Upper lobe of right lung (tissue), 1 donor: ENCODE results near the gene MAP1LC3A. TPM values are rescaled to one million over a fixed set of nuclear protein-coding genes. Genes with fewer than 3 reads are reported as not detected.

ENCODE experiments used
- ATAC-seq: fragments of 200-7000 bp; cut with Tn5 transposase; one replicate; pipeline ENCODE4 v1.9.1; 2020; ENCODE audit warnings: mild to moderate bottlenecking, moderate library complexity
- DNase-seq: peaks from one replicate; pipeline ENCODE4 v3.0.0-alpha.2; 2020
- H3K27ac ChIP-seq: fragments of 200-600 bp; one replicate; pipeline ENCODE4 v1.8.0; 2022
- H3K27me3 ChIP-seq: fragments of 200-600 bp; one replicate; pipeline ENCODE4 v1.8.0; 2022; ENCODE audit warnings: mild to moderate bottlenecking
- H3K36me3 ChIP-seq: fragments of 200-600 bp; one replicate; pipeline ENCODE4 v1.8.0; 2022
- H3K4me1 ChIP-seq: fragments of 200-600 bp; one replicate; pipeline ENCODE4 v1.8.0; 2022
- H3K4me3 ChIP-seq: fragments of 200-600 bp; one replicate; pipeline ENCODE4 v1.8.0; 2022; ENCODE audit warnings: mild to moderate bottlenecking
- H3K9me3 ChIP-seq: fragments of 200-600 bp; one replicate; pipeline ENCODE4 v1.8.0; 2022
- CTCF ChIP-seq: fragments of 200-600 bp; IDR thresholded peaks from one replicate; pipeline ENCODE4 v1.8.0; 2022; ENCODE audit warnings: antibody characterized with exemption
- intact Hi-C: fragments of 100-400 bp; cut with DNase I; formaldehyde crosslinking; loops from one replicate; pipeline ENCODE4 v1.11.0; 2022
- total RNA-seq: library from RNA; stranded (reverse); fragmentation: NEBNext Ultra II Directional; extraction: Animal tissue kit (Norgen Biotek cat#: 25700); gene quantifications from one replicate; pipeline ENCODE4 v1.2.1, GENCODE V29; 2021
- donor health status: DM: no; HTN: yes; CAD: no; lungs with severe emphysema.

The MAP1LC3A gene
- total RNA-seq, 1 donor from 2014 or later = 45.9 TPM

DNA sequence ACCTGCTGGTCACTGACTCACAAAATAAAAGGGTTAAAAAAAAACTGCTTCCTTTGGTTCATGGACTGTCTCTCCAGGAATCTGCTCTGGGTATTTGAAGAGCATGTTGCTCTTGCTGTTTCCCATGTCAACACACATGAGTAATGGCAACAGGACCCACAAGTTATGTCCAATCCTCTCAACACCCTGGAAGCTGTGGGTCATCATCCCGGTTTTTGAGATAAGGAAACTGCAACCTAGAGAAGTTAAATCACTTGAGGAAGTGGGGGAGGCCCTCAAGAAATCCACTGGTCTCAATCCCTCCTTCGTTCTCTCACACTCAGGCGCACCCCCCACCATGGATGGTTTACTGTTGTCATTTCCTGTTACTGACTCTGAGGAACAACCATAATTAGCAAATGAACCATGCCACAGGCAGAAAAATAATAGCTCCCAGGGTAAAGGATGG is 12.4 kb downstream of the MAP1LC3A start:
- Histone ChIP-seq H3K36me3 (no peaks in the 10 kb centered on the region), H3K27me3 (no peaks in the 10 kb centered on the region), H3K27ac (no peak overlapping the region), H3K4me1 (no peaks in the 10 kb centered on the region), H3K9me3 (no peaks in the 10 kb centered on the region), H3K4me3 (no peak overlapping the region)
- DNase-seq = no peak
- no peak for TF ChIP-seq CTCF
- intact Hi-C loops = no loop called here
- ATAC-seq = no peak

DNA sequence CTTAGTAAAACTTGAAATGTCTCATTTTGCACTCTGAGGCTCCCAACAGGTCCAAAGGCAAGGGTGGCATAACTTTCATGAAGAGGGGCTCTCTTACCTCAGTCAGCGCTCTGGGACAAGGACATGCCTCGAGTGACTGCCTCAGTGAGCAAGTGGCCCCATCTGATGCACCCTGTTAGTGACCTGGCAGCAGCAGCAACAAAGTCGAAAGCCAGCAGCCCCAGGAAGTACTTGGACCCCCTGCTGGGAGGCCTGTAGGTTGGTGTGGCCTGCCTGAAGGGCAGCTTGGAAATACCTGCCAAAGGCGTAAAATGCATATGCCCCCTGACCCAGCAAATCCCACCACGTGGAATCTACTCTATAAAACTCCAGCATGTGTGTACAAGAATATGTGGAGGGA is 13.2 kb downstream of the MAP1LC3A start:
- no peaks in the 10 kb centered on the region for H3K4me1 ChIP-seq
- ATAC-seq (no peak), DNase-seq (no peak)
- no peak overlapping the region for H3K27ac ChIP-seq
- no peak overlapping the region for H3K4me3 ChIP-seq
- intact Hi-C loops = no loop called here
- TF ChIP-seq CTCF = no peak
- H3K27me3 ChIP-seq = no peaks in the 10 kb centered on the region
- H3K9me3 ChIP-seq = no peaks in the 10 kb centered on the region
- no peaks in the 10 kb centered on the region for H3K36me3 ChIP-seq

- no peak for DNase-seq
- H3K36me3 ChIP-seq = no peaks in the 10 kb centered on the region
- intact Hi-C loops = no loop called here
- no peak overlapping the region for H3K27ac ChIP-seq
- TF ChIP-seq CTCF = no peak
- H3K4me1 ChIP-seq = no peaks in the 10 kb centered on the region
- no peak for ATAC-seq
- no peaks in the 10 kb centered on the region for H3K27me3 ChIP-seq
- H3K4me3 ChIP-seq = no peak overlapping the region
- H3K9me3 ChIP-seq = no peaks in the 10 kb centered on the region
Observed at GRCh38 chr20:34573541-34574300, 15.2 kb downstream of the MAP1LC3A start.

DNA sequence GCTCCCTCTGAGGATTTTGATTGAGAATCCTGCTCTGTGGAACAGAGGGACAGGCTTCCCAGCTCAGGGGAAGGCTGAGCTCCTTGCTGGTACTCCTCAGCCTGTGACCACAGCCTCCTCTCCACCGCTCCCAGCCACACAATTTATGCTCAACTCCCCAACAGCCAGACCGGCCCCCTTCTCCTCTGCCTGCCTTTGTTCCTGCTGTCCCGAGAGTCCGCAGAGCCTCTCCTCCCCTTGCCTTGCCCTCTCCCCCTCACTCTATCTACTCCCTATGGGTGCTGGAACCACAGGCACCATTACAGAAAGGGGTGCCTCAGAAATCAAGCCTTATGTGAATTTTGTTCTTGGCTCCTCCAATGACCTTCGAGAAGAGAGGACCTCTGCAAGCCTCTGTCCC is 15.9 kb downstream of the MAP1LC3A start:
- no peak for ATAC-seq
- no peak overlapping the region for H3K4me3 ChIP-seq

DNA sequence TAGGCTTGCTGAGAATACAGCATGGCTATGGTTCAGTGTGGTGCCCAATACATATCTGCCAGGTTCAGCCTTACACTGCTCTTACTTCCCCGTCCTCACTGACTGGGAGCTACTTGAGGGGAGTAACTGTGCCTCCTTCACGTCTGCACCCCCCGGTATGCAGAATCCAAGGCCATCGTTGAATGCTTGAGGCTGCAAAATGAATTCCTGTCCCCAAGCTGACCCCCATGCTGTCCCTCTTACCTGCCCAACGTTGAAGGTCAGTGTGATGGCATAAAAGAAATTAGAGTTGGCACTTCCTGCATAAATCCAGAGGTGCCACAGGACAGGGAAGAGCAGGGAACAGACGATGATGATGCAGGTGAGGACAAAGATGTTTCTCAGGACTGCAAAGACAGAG is 16.3 kb downstream of the MAP1LC3A start:
- no peaks in the 10 kb centered on the region for H3K4me1 ChIP-seq
- no peak for ATAC-seq
- H3K4me3 ChIP-seq = no peak overlapping the region
- no peaks in the 10 kb centered on the region for H3K27me3 ChIP-seq
- intact Hi-C loops = no loop called here
- no peak for TF ChIP-seq CTCF
- no peaks in the 10 kb centered on the region for H3K36me3 ChIP-seq
- DNase-seq = no peak
- H3K27ac ChIP-seq = no peak overlapping the region
- H3K9me3 ChIP-seq = no peaks in the 10 kb centered on the region

More for the DNA sequence above, 15.9 kb downstream of the MAP1LC3A start:
- Histone ChIP-seq H3K36me3 (no peaks in the 10 kb centered on the region), H3K9me3 (no peaks in the 10 kb centered on the region), H3K4me1 (no peaks in the 10 kb centered on the region), H3K27ac (no peak overlapping the region), H3K27me3 (no peaks in the 10 kb centered on the region)
- intact Hi-C loops = no loop called here
- no peak for DNase-seq
- no peak for TF ChIP-seq CTCF
